Endometrium (tissue), 2 donors: Measurements from ENCODE around the gene HCN1.

Source experiments
- FAIRE-seq: peaks from 2 replicates; lab custom pipeline; 2012; peaks lifted over from hg19 to GRCh38; lab: Jason Lieb, UNC
- donor health status: control.
- donor health status: control.

Gene HCN1

GRCh38 chr5:45696206-45696836, at the start of gene HCN1:
TSS of gene HCN1 (minus strand) at chr5:45696380.
- FAIRE-seq = no peak

GRCh38 chr5:45741110-45741509, 44.9 kb upstream of the HCN1 start:
- no peak for FAIRE-seq

GRCh38 chr5:45737153-45737552, 41.0 kb upstream of the HCN1 start:
- FAIRE-seq = no peak

- no peak for FAIRE-seq
Measured at GRCh38 chr5:45725537-45725936, 29.4 kb upstream of the HCN1 start.

GRCh38 chr5:45697201-45697600, 1.0 kb upstream of the HCN1 start:
- no peak for FAIRE-seq

GRCh38 chr5:45695804-45696156, 400 bp downstream of the HCN1 start:
- FAIRE-seq = no peak

- FAIRE-seq = no peak
Measured at GRCh38 chr5:45694971-45695803, 993 bp downstream of the HCN1 start.

- no peak for FAIRE-seq
Measured at GRCh38 chr5:45694255-45694814, 1.8 kb downstream of the HCN1 start.

- FAIRE-seq = no peak
Measured at GRCh38 chr5:45692481-45692880, 3.7 kb downstream of the HCN1 start.

- FAIRE-seq = no peak
Measured at GRCh38 chr5:45691656-45692055, 4.5 kb downstream of the HCN1 start.

GRCh38 chr5:45687701-45688100, 8.5 kb downstream of the HCN1 start:
- FAIRE-seq = no peak

- FAIRE-seq = no peak
Measured at GRCh38 chr5:45686620-45687019, 9.6 kb downstream of the HCN1 start.

- FAIRE-seq = no peak
Measured at GRCh38 chr5:45684118-45684517, 12.1 kb downstream of the HCN1 start.

GRCh38 chr5:45680950-45681349, 15.2 kb downstream of the HCN1 start:
- FAIRE-seq = no peak

- no peak for FAIRE-seq
Measured at GRCh38 chr5:45677524-45677923, 18.7 kb downstream of the HCN1 start.

GRCh38 chr5:45672271-45672670, 23.9 kb downstream of the HCN1 start:
- no peak for FAIRE-seq

- no peak for FAIRE-seq
Measured at GRCh38 chr5:45648744-45649143, 47.4 kb downstream of the HCN1 start.

GRCh38 chr5:45643056-45643455, 53.1 kb downstream of the HCN1 start:
- no peak for FAIRE-seq

GRCh38 chr5:45642370-45642769, 53.8 kb downstream of the HCN1 start:
- FAIRE-seq = no peak

GRCh38 chr5:45639040-45639439, 57.1 kb downstream of the HCN1 start:
- peak; percentile 69 for FAIRE-seq

GRCh38 chr5:45627076-45627656, 69.0 kb downstream of the HCN1 start:
- FAIRE-seq = no peak

GRCh38 chr5:45623832-45624231, 72.3 kb downstream of the HCN1 start:
- no peak for FAIRE-seq

- FAIRE-seq = no peak
Measured at GRCh38 chr5:45622365-45622764, 73.8 kb downstream of the HCN1 start.
